NCI-H2196 treated with DMSO at 0.1 percent for 48 hours (cell line): ENCODE results near the gene LRRC66.

Source experiments
- DNase-seq: peaks from one replicate; lab custom pipeline; 2025; ENCODE audit not compliant: unreplicated experiment; lab: John Stamatoyannopoulos, UW

Gene LRRC66, protein sequence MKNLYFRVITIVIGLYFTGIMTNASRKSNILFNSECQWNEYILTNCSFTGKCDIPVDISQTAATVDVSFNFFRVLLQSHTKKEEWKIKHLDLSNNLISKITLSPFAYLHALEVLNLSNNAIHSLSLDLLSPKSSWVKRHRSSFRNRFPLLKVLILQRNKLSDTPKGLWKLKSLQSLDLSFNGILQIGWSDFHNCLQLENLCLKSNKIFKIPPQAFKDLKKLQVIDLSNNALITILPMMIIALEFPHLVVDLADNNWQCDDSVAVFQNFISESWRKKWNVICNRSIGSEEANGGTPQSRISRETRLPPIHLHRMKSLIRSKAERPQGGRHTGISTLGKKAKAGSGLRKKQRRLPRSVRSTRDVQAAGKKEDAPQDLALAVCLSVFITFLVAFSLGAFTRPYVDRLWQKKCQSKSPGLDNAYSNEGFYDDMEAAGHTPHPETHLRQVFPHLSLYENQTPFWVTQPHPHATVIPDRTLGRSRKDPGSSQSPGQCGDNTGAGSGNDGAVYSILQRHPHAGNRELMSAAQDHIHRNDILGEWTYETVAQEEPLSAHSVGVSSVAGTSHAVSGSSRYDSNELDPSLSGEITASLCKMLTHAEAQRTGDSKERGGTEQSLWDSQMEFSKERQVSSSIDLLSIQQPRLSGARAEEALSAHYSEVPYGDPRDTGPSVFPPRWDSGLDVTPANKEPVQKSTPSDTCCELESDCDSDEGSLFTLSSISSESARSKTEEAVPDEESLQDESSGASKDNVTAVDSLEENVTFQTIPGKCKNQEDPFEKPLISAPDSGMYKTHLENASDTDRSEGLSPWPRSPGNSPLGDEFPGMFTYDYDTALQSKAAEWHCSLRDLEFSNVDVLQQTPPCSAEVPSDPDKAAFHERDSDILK

DNA sequence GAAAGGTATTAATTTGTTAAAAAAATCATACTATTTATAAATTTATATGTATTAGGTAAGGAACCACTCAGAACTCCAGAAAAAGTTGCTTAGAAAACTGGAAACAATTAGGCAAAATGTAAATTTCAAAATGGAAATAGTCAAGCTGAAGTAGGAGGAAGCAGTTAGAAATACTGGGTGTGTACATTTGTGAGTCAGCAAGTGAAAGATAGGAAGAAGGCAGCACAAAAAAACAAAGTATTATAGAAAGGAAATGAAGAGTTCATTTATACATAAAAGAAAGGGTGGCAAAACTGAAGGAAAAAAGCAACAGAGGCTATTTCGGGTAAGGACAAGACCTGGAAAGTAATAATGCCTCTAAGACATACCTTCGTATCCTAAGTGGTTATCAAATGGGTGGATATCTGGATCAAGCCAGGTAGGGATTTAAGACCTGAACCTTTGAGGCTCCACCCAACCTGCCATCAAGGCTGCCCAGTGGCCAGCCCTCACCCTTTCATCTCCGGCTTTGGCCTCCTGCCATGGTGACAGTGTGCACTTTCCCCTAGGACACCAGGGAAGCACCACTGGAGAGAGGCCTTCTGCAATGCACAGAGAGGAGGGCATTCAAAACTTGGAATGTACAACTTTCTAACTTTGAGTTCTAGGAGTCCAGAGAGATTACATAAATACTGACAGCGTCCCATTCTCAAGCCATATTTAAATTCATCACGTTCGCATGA lies at the start of gene LRRC66:
LRRC66 (minus strand) TSS at position 428 of the 722 bp plus-strand sequence. CDS start 2,750 bp downstream, outside the sequence.
- DNase-seq, result no peak

- no peak for DNase-seq
These were observed 49.4 kb upstream of the LRRC66 start for GRCh38 chr4:52069571-52069970.

DNA sequence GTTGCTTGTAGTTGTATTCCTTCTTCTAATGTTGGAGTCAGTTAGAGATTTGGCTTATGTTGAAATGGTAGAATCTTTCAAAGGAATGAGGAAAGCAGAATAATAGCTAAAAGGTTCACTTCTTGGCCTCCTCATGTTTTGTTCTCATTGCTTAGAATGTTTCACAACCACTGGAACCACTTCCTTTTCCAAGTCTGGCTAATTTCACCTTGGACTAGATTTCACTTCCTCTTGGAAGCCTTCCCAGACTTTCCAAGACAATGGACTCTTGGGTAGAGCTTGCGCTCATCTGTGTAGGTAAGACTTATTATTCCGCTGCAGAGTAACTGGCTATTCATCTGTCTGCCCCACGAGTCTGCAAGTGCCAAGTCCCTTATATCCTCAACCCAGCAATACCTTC lies 39.2 kb upstream of the LRRC66 start:
- DNase-seq, result no peak

- DNase-seq, result no peak
These were observed 38.1 kb upstream of the LRRC66 start for GRCh38 chr4:52058275-52058674.

DNA sequence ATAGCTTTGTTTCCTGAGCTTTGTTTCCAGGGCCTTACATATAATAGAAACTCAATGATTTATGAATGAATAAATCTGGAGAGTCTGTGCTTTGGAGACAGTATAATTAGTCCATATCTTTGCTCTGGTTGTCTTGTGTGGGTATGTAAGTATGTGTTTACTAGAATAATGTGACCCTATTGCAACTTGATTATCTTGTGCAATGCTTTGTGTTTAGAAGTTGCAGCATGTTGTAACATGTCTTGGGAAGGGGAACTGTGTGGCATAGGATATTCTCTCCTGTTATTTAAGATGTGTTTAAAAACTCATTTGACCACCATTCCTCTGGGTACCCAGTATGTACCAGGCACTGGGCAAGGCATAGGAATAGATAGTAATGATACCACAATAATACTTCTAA lies 37.0 kb upstream of the LRRC66 start:
- no peak for DNase-seq

DNA sequence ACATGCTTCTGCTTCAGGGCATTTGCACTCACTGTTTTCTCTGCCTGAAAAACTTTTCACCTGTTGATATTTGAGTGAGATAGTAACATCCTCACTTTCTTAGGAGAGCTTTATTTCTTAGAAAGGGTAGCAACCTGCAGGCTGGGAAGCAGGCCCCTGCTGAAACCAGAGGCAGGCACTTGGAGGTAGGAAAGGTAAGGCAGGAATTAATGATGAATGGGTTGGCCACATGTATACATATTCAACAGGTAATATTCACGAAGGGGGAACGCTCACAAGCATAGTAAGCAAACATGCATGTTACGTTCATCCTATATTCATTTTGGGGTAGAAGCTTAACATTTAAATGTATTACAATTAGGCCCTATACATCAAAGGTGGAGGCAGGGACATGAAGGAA lies 34.1 kb upstream of the LRRC66 start:
- no peak for DNase-seq

- DNase-seq, result no peak
These were observed 32.3 kb upstream of the LRRC66 start for GRCh38 chr4:52052475-52052780.

- no peak for DNase-seq
These were observed 31.7 kb upstream of the LRRC66 start for GRCh38 chr4:52051615-52052474.

- no peak for DNase-seq
These were observed 31.1 kb upstream of the LRRC66 start, which contains the start of gene SPATA18 for GRCh38 chr4:52051213-52051614. SPATA18 (plus strand) TSS chr4:52051304; CDS start chr4:52051705, 401 bp downstream.

DNA sequence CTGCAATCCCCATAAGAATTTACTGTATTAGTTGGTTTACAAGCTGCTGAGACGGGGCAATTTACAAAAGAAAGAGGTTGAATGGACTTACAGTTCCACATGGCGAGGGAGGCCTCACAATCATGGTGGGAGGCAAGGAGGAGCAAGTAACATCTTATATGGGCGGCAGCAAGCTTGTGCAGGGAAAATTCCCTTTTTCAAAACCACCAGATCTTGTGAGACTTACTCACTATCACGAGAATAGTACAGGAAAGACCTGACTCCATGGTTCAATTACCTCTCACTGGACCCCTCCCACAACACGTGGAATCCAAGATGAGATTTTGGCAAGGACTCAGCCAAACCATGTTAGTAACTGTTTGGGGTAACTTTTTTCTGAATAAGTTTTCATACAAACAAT lies 29.1 kb upstream of the LRRC66 start:
- no peak for DNase-seq

DNA sequence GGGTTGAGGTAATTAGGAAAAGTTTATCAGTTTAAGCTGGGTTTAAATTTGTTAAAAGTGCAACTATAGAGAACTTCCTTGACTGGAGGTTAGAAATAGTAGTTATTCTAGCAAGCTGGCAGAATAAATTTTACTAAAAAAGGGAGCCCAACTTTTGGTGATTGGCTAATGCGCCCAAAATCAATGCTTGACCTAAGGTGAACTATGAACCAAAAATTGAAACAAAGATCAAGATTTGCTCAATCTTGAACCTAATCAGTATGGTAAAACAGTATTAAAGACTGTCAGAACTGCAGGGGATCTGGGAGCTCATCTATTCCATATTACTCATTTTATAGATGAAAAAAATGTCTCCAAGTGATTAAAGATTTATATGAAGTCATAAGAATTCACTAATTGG lies 24.9 kb upstream of the LRRC66 start:
- no peak for DNase-seq

DNA sequence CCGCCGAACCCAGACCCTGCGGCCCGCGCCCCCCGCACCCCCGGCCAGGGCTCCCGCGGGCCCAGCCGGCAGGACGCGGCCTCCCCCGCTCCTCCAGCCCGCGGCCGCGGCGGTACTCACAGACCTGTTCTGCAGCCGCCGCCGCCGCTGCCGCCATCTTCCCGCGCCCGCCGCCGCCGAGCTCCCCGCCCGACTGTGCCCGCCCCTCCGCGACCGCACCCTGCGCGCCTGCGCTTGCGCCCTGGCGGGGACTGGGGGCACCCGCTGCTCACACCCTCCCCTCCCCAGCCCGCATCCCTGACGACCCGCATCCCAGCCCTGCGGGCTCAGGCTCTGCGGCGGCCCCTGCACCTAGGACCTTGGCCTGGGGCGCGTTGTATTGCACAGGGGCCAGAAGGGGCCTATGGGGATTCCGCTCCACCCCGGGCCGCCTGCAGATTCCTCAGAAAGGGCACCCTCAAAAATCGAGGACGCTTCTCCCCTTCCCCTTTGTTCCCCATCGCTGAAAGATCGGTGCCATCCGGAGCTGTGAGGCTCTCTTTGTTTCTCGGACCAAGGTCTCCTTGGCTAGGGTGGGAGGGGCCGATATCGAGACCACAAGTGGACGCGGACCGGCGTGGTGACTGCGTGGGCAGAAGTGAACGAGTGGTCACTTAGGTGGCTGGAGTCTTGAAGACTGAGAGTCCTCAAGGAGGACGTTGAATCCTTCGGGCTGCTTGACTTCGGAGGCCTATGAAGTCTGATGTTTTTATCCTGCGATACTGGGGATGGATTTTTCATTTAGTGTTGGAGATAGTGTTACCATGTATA lies 18.1 kb upstream of the LRRC66 start, which contains the start of gene SGCB:
SGCB (minus strand) TSS at position 197 of the 810 bp plus-strand sequence; CDS start at position 157, 40 bp downstream.
- peak; percentile 15 for DNase-seq

DNA sequence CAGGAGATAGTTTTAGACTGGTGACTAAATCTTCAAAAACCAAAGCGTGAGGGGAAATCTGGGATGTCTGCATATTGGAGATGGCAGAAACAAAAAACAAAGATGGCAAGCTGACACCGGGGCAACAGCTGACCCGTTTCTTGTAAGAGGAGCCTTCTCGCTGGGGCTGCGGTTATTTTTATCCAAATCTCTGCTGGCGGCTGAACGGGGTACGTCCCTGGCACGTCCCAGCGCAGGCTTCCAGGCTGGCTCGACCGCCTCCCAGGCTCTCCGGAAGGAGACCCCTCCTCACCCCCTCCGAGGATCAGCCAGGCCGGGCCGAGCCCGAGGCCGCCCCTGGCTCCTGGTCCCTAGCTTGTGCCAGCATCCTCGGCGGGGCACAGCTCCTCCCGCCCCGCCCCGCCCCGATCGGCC lies 17.5 kb upstream of the LRRC66 start:
- peak; percentile 27 for DNase-seq

DNA sequence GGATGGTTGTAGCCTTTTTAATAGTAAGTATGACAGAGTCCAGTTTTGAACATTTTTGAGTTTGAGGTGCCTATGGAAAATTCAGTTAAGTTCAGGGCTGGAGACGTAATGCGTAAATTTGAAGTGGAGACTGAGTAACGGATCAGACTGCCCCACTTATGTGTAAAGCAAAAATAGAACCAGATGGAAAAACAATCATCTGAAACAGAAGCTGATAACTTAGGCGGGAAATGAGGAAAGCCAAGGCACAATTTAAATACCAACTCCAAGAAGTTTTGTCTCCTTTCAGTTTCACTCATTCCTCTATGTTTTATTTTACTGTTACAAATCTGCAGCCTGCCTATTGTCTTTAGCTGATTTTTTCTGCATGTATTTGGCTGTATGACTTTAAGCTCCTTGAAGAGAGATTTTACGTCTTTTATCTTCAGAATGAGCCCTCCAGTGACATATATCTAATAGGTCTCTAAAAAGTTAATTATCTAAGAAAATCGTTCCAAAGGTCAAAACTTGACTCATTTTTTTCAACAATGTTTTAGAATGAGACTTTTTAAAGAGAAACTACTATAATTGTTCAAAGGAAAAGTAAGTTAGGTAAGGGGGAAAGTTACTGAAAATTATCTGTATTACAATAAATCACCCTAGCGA lies 16.8 kb upstream of the LRRC66 start:
- DNase-seq, result no peak

DNA sequence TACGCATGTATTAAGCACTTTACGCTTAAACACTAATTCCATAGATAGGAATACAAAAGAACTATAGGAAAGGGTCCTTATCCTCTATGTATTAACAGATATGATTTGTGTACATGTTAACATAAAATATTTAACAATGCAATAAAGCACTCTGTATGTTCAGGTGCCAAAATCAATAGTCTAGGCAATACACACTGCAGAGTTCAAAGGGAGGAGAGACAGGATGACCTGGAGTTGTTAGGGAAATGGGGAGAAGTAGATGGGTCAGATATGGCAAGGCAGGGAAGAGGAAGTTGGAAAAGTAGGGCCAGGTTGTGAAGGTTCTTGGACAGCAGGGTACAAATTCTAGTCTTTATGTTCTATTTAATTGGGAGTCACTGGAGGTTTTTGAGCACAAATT lies 15.0 kb upstream of the LRRC66 start:
- no peak for DNase-seq

GRCh38 chr4:52032005-52032404 lies 11.8 kb upstream of the LRRC66 start:
- DNase-seq, result no peak

DNA sequence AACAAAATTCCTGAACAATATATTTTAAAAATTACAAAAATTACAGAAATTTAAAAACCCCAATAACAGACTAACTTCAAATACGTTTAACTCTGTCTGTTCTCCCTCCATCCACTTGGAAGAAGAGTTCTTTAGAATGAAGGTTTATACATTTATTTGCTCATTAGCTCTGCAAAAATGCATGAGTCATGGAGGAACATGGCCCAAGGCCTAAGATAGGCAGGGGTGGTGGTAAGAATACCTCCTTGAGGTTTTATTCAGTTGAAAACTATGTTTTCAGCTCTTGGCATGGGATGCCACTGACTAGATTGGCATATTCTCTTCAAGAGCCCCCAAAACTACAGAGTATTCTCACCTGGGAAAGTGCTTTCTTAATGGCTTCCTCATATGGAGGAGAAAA lies 8.8 kb upstream of the LRRC66 start:
- no peak for DNase-seq

GRCh38 chr4:52017814-52018213 lies 2.3 kb downstream of the LRRC66 start:
- no peak for DNase-seq

GRCh38 chr4:52016981-52017380 lies 3.2 kb downstream of the LRRC66 start:
- no peak for DNase-seq
